ENCODE data around the gene GSK3B. TPM values are rescaled to one million over a fixed set of nuclear protein-coding genes. Genes with fewer than 3 reads are reported as not detected.
A peak's percentile ranks its signal among the peaks of the same experiment; 100 is the strongest.
"Not testable (repeated sequence)": the region's sequence is repeated elsewhere in the genome, so short reads cannot be mapped to it uniquely, and the experiment has no call there.

Gene GSK3B
- total and polyA plus RNA-seq, 7 donors, result 9.1 to 43.2 (median 34.5) TPM

DNA sequence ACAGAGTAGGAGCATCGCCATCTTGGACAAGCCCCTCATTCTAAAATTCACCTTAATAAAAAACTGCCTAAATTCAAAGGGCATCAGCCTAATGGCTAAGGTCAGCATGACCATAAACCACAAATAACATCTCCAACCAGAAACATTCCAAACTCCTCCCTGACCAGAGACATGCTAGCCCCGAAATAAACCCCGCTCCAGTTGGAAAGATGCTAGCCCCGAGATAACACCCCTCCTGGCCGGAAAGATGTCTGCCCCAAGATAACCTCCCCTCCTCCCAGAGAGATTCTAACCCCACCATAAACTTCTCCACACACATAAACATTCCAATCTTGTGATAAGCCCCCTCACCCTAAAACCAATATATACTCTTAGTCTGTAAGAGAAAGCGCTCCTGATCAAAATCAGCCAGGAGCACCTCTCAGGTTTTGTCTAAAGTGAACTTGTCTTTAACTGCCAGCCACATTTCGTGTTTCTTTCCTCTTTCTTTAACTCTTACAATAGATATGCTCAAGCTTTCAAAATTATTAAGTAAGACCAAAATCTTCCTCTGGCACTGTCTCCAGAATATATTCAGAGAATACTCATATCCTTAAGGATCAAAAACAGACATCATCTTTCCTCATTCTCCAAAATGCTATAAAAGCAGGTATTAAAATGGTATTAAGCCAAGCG, 104.1 kb downstream of the GSK3B start:
- WGBS, 3 donors, result 85 to 93% (median 89%) methylated on average over 8 of the region's 8 CpGs
- H3K9me3 ChIP-seq, result peaks cover 16% of the 10 kb centered on the region
- peaks cover 10% of the 10 kb centered on the region for H3K4me1 ChIP-seq
- ATAC-seq (no peak), DNase-seq (no peak)
- intact Hi-C loops (cut with DNase I), result no loop called here
- H3K4me3 ChIP-seq, result no peak overlapping the region
- H3K27ac ChIP-seq, result no peak overlapping the region
- H3K27me3 ChIP-seq (ENCODE audit: insufficient read depth in 3 of 3, low read length in 2 of 3), result no peaks in the 10 kb centered on the region
- no peaks in the 10 kb centered on the region for H3K36me3 ChIP-seq (ENCODE audit: insufficient read depth in 1 of 2, low read depth in 1 of 2)
- no peak for TF ChIP-seq CTCF (IDR thresholded peaks at IDR 0.05)

DNA sequence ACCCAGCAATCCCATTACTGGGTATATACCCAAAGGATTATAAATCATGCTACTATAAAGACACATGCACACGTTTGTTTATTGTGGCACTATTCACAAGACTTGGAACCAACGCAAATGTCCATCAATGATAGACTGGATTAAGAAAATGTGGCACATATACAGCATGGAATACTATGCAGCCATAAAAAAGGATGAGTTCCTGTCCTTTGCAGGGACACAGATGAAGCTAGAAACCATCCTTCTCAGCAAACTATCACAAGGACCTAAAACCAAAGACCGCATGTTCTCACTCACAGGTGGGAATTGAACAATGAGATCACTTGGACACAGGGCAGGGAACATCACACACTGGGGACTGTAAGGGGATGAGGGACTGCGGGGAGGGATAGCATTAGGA, 107.4 kb downstream of the GSK3B start:
- H3K27me3 ChIP-seq (ENCODE audit: insufficient read depth in 3 of 3, low read length in 2 of 3); ATAC-seq; intact Hi-C loops (cut with DNase I); H3K4me3 ChIP-seq; H3K27ac ChIP-seq; H3K36me3 ChIP-seq (ENCODE audit: insufficient read depth in 1 of 2, low read depth in 1 of 2); DNase-seq: not testable (repeated sequence)
- 95 to 96% (median 95%) methylated on average over 4 of the region's 4 CpGs for WGBS, 3 donors
- peaks cover 10% of the 10 kb centered on the region for H3K4me1 ChIP-seq
- H3K9me3 ChIP-seq, result peaks cover 24% of the 10 kb centered on the region

GRCh38 chr3:119981386-119981785, 112.9 kb downstream of the GSK3B start:
- intact Hi-C loops (cut with DNase I), result no loop called here
- WGBS, 3 donors, result 95 to 100% (median 98%) methylated on average over 14 of the region's 14 CpGs

DNA sequence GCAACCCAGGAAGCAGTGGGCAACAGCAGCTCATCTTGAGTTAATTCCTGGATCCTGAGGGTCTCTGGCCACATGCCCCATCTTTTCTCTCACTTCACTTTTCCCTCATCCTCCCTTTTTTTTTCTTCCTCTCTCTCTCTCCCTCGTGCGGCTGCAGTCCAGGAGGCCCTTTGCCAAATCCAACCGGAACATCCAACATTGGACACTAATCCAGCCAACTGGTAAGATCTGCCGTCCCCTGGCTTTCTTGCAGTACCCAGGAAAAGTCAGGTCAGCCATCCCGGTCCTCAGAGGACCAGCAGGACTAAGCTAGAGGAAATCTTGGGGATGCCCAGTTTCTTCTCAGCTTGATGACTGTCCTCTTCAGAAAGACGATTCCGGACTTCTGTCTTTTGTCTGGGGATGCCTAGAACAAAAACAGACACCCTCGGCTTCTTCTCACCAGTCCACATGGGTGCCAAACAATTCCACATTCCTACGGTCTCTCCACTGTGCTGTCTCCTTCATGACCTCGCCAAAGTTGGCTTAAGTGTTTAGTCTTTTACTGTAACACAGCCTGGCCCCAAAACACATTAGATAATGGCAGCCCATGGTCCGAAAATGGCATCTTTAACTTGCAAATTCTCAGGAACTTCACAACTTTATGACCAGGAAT, 115.6 kb downstream of the GSK3B start:
- peak in 1 of 2 donors; percentile 69 for DNase-seq
- Histone ChIP-seq H3K4me3 (no peak overlapping the region), H3K36me3 (ENCODE audit: insufficient read depth in 1 of 2, low read depth in 1 of 2) (no peaks in the 10 kb centered on the region), H3K4me1 (peaks cover 25% of the 10 kb centered on the region), H3K9me3 (no peaks in the 10 kb centered on the region), H3K27ac (no peak overlapping the region), H3K27me3 (ENCODE audit: insufficient read depth in 3 of 3, low read length in 2 of 3) (no peaks in the 10 kb centered on the region)
- ATAC-seq, result peak in 3 of 4 donors; percentile 30 to 84 (median 61)
- 35 to 48% (median 44%) methylated on average over 11 of the region's 11 CpGs for WGBS, 3 donors
- intact Hi-C loops (cut with DNase I), result no loop called here
- TF ChIP-seq CTCF (IDR thresholded peaks at IDR 0.05), result no peak

More at GRCh38 chr3:119981386-119981785, 112.9 kb downstream of the GSK3B start:
- no peak for DNase-seq
- Histone ChIP-seq H3K4me3 (no peak overlapping the region), H3K9me3 (peaks cover 18% of the 10 kb centered on the region), H3K4me1 (peaks cover 25% of the 10 kb centered on the region), H3K36me3 (ENCODE audit: insufficient read depth in 1 of 2, low read depth in 1 of 2) (no peaks in the 10 kb centered on the region), H3K27ac (no peak overlapping the region), H3K27me3 (ENCODE audit: insufficient read depth in 3 of 3, low read length in 2 of 3) (no peaks in the 10 kb centered on the region)
- no peak for ATAC-seq
- TF ChIP-seq CTCF (IDR thresholded peaks at IDR 0.05), result no peak

DNA sequence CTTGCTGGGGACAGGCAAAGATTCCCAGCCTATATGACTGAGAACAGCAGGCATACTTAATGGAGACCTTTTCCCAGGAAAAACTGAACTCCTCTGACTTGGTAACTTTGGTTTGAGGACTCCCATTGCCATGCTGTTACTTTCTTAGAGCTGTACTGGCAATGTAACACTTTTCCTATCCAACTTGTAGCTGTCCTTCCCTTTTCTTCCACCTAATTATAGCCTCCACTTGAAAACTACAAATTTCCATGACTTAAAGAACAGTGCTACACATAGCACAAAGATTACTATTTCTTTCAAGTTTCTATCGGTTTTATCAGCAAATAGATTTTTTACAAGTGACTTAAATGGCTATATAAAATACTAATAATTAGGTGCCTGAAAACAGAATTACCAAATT, 116.9 kb downstream of the GSK3B start:
- intact Hi-C loops (cut with DNase I), result no loop called here
- ATAC-seq, result no peak
- no peak overlapping the region for H3K27ac ChIP-seq

More for the DNA sequence above, 116.9 kb downstream of the GSK3B start:
- no peaks in the 10 kb centered on the region for H3K36me3 ChIP-seq (ENCODE audit: insufficient read depth in 1 of 2, low read depth in 1 of 2)
- DNase-seq, result no peak
- TF ChIP-seq CTCF (IDR thresholded peaks at IDR 0.05), result no peak
- WGBS, 3 donors, result 77 to 86% (median 85%) methylated on average over 1 of the region's 1 CpG
- H3K4me3 ChIP-seq, result no peak overlapping the region
- H3K27me3 ChIP-seq (ENCODE audit: insufficient read depth in 3 of 3, low read length in 2 of 3), result no peaks in the 10 kb centered on the region
- H3K9me3 ChIP-seq, result no peaks in the 10 kb centered on the region
- H3K4me1 ChIP-seq, result peaks cover 25% of the 10 kb centered on the region
